Ecto neural progenitor cell (in vitro differentiated cells): Measurements from ENCODE around the gene ZFYVE26.

Experiments
- DNase-seq: peaks from one replicate; pipeline ENCODE4 v3.0.0-alpha.2; 2018; ENCODE audit warnings: low spot score

Gene ZFYVE26

GRCh38 chr14:67815573-67816225 lies 691 bp downstream of the ZFYVE26 start:
- DNase-seq = no peak

GRCh38 chr14:67814821-67815220 lies 1.6 kb downstream of the ZFYVE26 start:
- no peak for DNase-seq

- no peak for DNase-seq
Observed at GRCh38 chr14:67806246-67806645, 10.1 kb downstream of the ZFYVE26 start.

- no peak for DNase-seq
Observed at GRCh38 chr14:67800743-67801142, 15.6 kb downstream of the ZFYVE26 start.

GRCh38 chr14:67798731-67799130 lies 17.7 kb downstream of the ZFYVE26 start:
- DNase-seq = no peak

GRCh38 chr14:67787673-67788072 lies 28.7 kb downstream of the ZFYVE26 start:
- DNase-seq = no peak

- DNase-seq = no peak
Observed at GRCh38 chr14:67785270-67786109, 30.9 kb downstream of the ZFYVE26 start.

GRCh38 chr14:67784244-67784823 lies 32.1 kb downstream of the ZFYVE26 start:
- DNase-seq = no peak

GRCh38 chr14:67782090-67782489 lies 34.3 kb downstream of the ZFYVE26 start:
- DNase-seq = no peak

- DNase-seq = no peak
Observed at GRCh38 chr14:67778792-67779191, 37.6 kb downstream of the ZFYVE26 start.

- DNase-seq = no peak
Observed at GRCh38 chr14:67776653-67777322, 39.6 kb downstream of the ZFYVE26 start.

GRCh38 chr14:67773844-67774377 lies 42.5 kb downstream of the ZFYVE26 start:
- DNase-seq = no peak

- no peak for DNase-seq
Observed at GRCh38 chr14:67768219-67768618, 48.2 kb downstream of the ZFYVE26 start.

GRCh38 chr14:67766035-67766680 lies 50.2 kb downstream of the ZFYVE26 start:
- DNase-seq = no peak

GRCh38 chr14:67765192-67765834 lies 51.1 kb downstream of the ZFYVE26 start:
- no peak for DNase-seq

- no peak for DNase-seq
Observed at GRCh38 chr14:67764496-67764895, 51.9 kb downstream of the ZFYVE26 start.

GRCh38 chr14:67763158-67763822 lies 53.1 kb downstream of the ZFYVE26 start:
- DNase-seq = no peak

- DNase-seq = no peak
Observed at GRCh38 chr14:67762051-67762450, 54.3 kb downstream of the ZFYVE26 start.

- DNase-seq = no peak
Observed at GRCh38 chr14:67759916-67760315, 56.5 kb downstream of the ZFYVE26 start.

- DNase-seq = no peak
Observed at GRCh38 chr14:67757175-67757574, 59.2 kb downstream of the ZFYVE26 start.

GRCh38 chr14:67756496-67756895 lies 59.9 kb downstream of the ZFYVE26 start:
- DNase-seq = no peak
